SJCRH30 (cell line): Measurements from ENCODE around the gene PRKCE. TPM values are rescaled to one million over a fixed set of nuclear protein-coding genes. Genes with fewer than 3 reads are reported as not detected.

Experiments
- DNase-seq, 2 experiments: peaks; one replicate each; pipeline ENCODE4 v3.0.0-alpha.2; 2015 to 2020
- H3K27ac ChIP-seq: fragments of 250-450 bp; sonication (Bioruptor Pico); 2 replicates; pipeline ENCODE4 v1.5.1; 2020; ENCODE audit warnings: mild to moderate bottlenecking, moderate library complexity
- H3K27me3 ChIP-seq: fragments of 250-450 bp; sonication (Bioruptor Pico); 2 replicates; pipeline ENCODE4 v1.5.1; 2020; ENCODE audit warnings: mild to moderate bottlenecking, moderate library complexity
- H3K36me3 ChIP-seq: fragments of 250-450 bp; sonication (Bioruptor Pico); 2 replicates; pipeline ENCODE4 v1.5.1; 2020; ENCODE audit warnings: mild to moderate bottlenecking, moderate library complexity
- H3K4me1 ChIP-seq: fragments of 250-450 bp; sonication (Bioruptor Pico); 2 replicates; pipeline ENCODE4 v1.5.1; 2020; ENCODE audit warnings: mild to moderate bottlenecking, moderate library complexity
- H3K4me3 ChIP-seq: fragments of 250-450 bp; sonication (Bioruptor Pico); 2 replicates; pipeline ENCODE4 v1.5.1; 2020; ENCODE audit warnings: mild to moderate bottlenecking, moderate library complexity
- H3K9me3 ChIP-seq: fragments of 250-450 bp; sonication (Bioruptor Pico); replicated peaks from 2 replicates; pipeline ENCODE4 v1.5.1; 2020; ENCODE audit warnings: mild to moderate bottlenecking, moderate library complexity
- total RNA-seq: library from RNA; depleted of rRNA; stranded (reverse); fragments of >200 nt; shearing (Covaris generic); gene quantifications from 2 replicates; pipeline ENCODE4 v1.2.3, GENCODE V29; 2014; rRNA removed

Gene PRKCE
- total RNA-seq, 1 experiment from 2014 or later = 11.9 TPM

DNA sequence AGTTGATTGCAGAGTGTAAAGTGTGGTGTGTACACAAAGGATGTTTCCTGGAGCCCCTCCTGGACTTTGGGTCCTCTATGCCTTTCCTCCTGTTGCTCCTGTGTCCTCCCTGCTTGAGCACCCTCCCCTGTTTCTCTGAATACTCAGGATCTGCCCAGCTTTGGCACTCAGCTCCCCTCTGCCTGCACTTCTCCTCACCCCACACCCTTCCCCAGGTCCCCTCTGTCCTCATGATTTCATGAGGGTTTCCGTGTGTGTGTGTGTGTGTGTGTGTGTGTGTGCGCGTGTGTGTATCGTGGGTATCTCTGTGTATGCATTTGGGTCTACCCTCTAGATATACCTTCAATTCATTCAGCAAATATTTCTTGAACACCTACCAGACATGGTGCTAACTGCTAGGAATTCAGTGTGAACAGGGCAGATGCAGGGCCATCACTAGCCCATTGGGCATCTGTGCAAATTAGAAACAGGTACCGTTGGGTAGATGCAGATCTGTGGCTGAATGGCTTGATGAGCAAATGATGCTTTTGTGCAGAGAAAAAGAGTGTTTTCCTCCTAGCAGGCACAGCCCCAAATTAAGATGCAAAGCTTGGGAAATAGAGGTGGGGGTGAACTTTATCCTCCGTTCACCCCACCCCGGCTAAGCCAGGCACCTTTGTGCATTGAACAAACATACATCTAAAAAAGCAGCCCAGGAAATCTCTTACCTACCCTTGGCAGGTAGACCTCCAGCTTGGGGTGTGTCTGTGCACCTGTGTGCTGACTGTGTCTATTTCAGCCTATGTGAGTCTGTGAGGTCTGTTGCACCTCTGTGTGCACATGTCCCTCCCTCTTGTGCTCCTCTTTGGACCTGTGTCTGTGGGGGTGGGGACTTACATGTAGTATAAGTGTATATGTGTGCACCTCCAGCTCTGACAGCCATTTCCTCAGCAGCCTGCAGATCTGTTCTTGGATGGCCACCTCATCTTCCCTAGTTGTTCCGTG, 585.7 kb downstream of the PRKCE start:
- Histone ChIP-seq H3K27me3 (no peaks in the 10 kb centered on the region), H3K27ac (no peak overlapping the region)

More for the DNA sequence above, 585.7 kb downstream of the PRKCE start:
- H3K4me1 ChIP-seq = peaks cover 8% of the 10 kb centered on the region
- no peak for DNase-seq
- no peaks in the 10 kb centered on the region for H3K9me3 ChIP-seq
- H3K4me3 ChIP-seq = no peak overlapping the region
- no peaks in the 10 kb centered on the region for H3K36me3 ChIP-seq

Other genes with a start within 250 kb of the PRKCE start
- gene SRBD1, start 40.4 kb upstream of the PRKCE start, total RNA-seq = 33.3 and 38.0 TPM in 2 replicates